Measurements from ENCODE around the gene RAP1GAP2.
"Not testable (repeated sequence)": the region's sequence is repeated elsewhere in the genome, so short reads cannot be mapped to it uniquely, and the experiment has no call there.

RAP1GAP2 gene

GRCh38 chr17:2796164-2797125, at the start of gene RAP1GAP2:
TSS of gene RAP1GAP2 (plus strand) at chr17:2796438. CDS start at chr17:2796528, 90 bp downstream.
- no peak for DNase-seq (ENCODE audit: low spot score)

- DNase-seq (ENCODE audit: low spot score), result no peak
These were observed 47.0 kb upstream of the RAP1GAP2 start, which contains the start of gene CCDC92B for GRCh38 chr17:2749058-2749783. TSS of gene CCDC92B (minus strand) at chr17:2749652. CDS start at chr17:2735145, 14,507 bp downstream.

GRCh38 chr17:2749784-2750181, 46.5 kb upstream of the RAP1GAP2 start:
- peak; percentile 73 for DNase-seq (ENCODE audit: low spot score)

- no peak for DNase-seq (ENCODE audit: low spot score)
These were observed 45.5 kb upstream of the RAP1GAP2 start for GRCh38 chr17:2750721-2751120.

- DNase-seq (ENCODE audit: low spot score), result no peak
These were observed 44.7 kb upstream of the RAP1GAP2 start for GRCh38 chr17:2751491-2751890.

GRCh38 chr17:2755891-2756724, 40.1 kb upstream of the RAP1GAP2 start:
- no peak for DNase-seq (ENCODE audit: low spot score)

GRCh38 chr17:2758870-2759269, 37.4 kb upstream of the RAP1GAP2 start:
- no peak for DNase-seq (ENCODE audit: low spot score)

GRCh38 chr17:2770129-2770528, 26.1 kb upstream of the RAP1GAP2 start:
- DNase-seq (ENCODE audit: low spot score), result no peak

- DNase-seq (ENCODE audit: low spot score), result no peak
These were observed 21.0 kb upstream of the RAP1GAP2 start for GRCh38 chr17:2775206-2775605.

GRCh38 chr17:2776589-2777241, 19.5 kb upstream of the RAP1GAP2 start:
- no peak for DNase-seq (ENCODE audit: low spot score)

- DNase-seq (ENCODE audit: low spot score), result no peak
These were observed 18.9 kb upstream of the RAP1GAP2 start for GRCh38 chr17:2777242-2777867.

- DNase-seq (ENCODE audit: low spot score), result no peak
These were observed 17.7 kb upstream of the RAP1GAP2 start for GRCh38 chr17:2778489-2778888.

- no peak for DNase-seq (ENCODE audit: low spot score)
These were observed 16.7 kb upstream of the RAP1GAP2 start for GRCh38 chr17:2779545-2779944.

- DNase-seq (ENCODE audit: low spot score), result no peak
These were observed 16.0 kb upstream of the RAP1GAP2 start for GRCh38 chr17:2780256-2780655.

- DNase-seq (ENCODE audit: low spot score), result no peak
These were observed 15.2 kb upstream of the RAP1GAP2 start for GRCh38 chr17:2780931-2781454.

GRCh38 chr17:2781598-2781997, 14.6 kb upstream of the RAP1GAP2 start:
- not testable (repeated sequence) for DNase-seq (ENCODE audit: low spot score)

GRCh38 chr17:2782055-2782454, 14.2 kb upstream of the RAP1GAP2 start:
- peak; percentile 16 for DNase-seq (ENCODE audit: low spot score)

- DNase-seq (ENCODE audit: low spot score), result no peak
These were observed 12.8 kb upstream of the RAP1GAP2 start for GRCh38 chr17:2783310-2784030.

GRCh38 chr17:2784864-2785263, 11.4 kb upstream of the RAP1GAP2 start:
- DNase-seq (ENCODE audit: low spot score), result no peak

GRCh38 chr17:2785376-2785775, 10.9 kb upstream of the RAP1GAP2 start:
- not testable (repeated sequence) for DNase-seq (ENCODE audit: low spot score)
